Measurements from ENCODE around the gene PIM3. TPM values are rescaled to one million over a fixed set of nuclear protein-coding genes. Genes with fewer than 3 reads are reported as not detected.

The PIM3 gene
- total and polyA plus RNA-seq, 10 of the 15 experiments (the other 5 are each of a cell fraction or from before 2014, with no cell fraction given), result 0.31 to 60.8 (median 12.4) TPM

GRCh38 chr22:49936018-49936972 is 24.3 kb upstream of the PIM3 start (continued):
- TF ChIP-seq SP1 (IDR thresholded peaks at IDR 0.05; ENCODE audit: low read depth, low read length), result peak; percentile 63
- no peak for TF ChIP-seq GABPA (IDR thresholded peaks at IDR 0.05; ENCODE audit: low read depth)
- TF ChIP-seq WRNIP1 (IDR thresholded peaks at IDR 0.05; ENCODE audit: borderline replicate concordance, low read depth, low read length), result no peak
- TF ChIP-seq RELA (IDR thresholded peaks at IDR 0.05; ENCODE audit: borderline replicate concordance, partially characterized antibody), result peak; percentile 91
- no peak for TF ChIP-seq SKIL (IDR thresholded peaks at IDR 0.05; ENCODE audit: low read depth, poor library complexity, severe bottlenecking)
- TF ChIP-seq HDAC2 (IDR thresholded peaks at IDR 0.05), result no peak
- 0 out of 2 replicates have a peak, but pooled peaks have one; percentile 28 for TF ChIP-seq JUND (IDR thresholded peaks at IDR 0.05; ENCODE audit: low read depth, low read length)
- TF ChIP-seq NBN (IDR thresholded peaks at IDR 0.05), result peak; percentile 55; the same call in 1 of the 2 replicates
- peak; percentile 85; the same call in 1 of the 2 replicates for TF ChIP-seq BACH1 (IDR thresholded peaks at IDR 0.05; ENCODE audit: borderline replicate concordance)
- 0 out of 2 replicates have a peak, but pooled peaks have one; percentile 32 for TF ChIP-seq ZNF217 (IDR thresholded peaks at IDR 0.05)
- TF ChIP-seq EP300 (IDR thresholded peaks at IDR 0.05; ENCODE audit: borderline replicate concordance in 1 of 2, control insufficient read depth in 1 of 2, low read depth in 2 of 2, low read length in 2 of 2), result peak in 1 of 2 experiments; percentile 77; a peak in 2 of 4 replicates
- no peak for TF ChIP-seq NFXL1 (IDR thresholded peaks at IDR 0.05; ENCODE audit: borderline replicate concordance)
- TF ChIP-seq USF2 (IDR thresholded peaks at IDR 0.05; ENCODE audit: borderline replicate concordance, low read depth, low read length), result no peak; the same call in 1 of the 2 replicates
- peak; percentile 65; the same call in 1 of the 2 replicates for TF ChIP-seq ZNF592 (IDR thresholded peaks at IDR 0.05)
- peak; percentile 99 for TF ChIP-seq NR2F1 (conservative IDR thresholded peaks at IDR 0.05)
- TF ChIP-seq RCOR1 (conservative IDR thresholded peaks at IDR 0.05; ENCODE audit: low read depth, low read length), result no peak
- TF ChIP-seq NR2C1 (IDR thresholded peaks at IDR 0.05), result peak; percentile 26; the same call in 1 of the 2 replicates
- TF ChIP-seq FOS (IDR thresholded peaks at IDR 0.05; ENCODE audit: borderline replicate concordance, extremely low read depth, insufficient read length), result no peak
- TF ChIP-seq BCL3 (IDR thresholded peaks at IDR 0.05; ENCODE audit: borderline replicate concordance, insufficient read depth, low read depth, low read length, poor library complexity, severe bottlenecking), result peak; percentile 71
- 0 out of 2 replicates have a peak, but pooled peaks have one; percentile 56 for TF ChIP-seq ZSCAN29 (IDR thresholded peaks at IDR 0.05)
